CD4-positive, alpha-beta T cell (primary cell): Measurements from ENCODE around the gene TCEA3. TPM values are rescaled to one million over a fixed set of nuclear protein-coding genes. Genes with fewer than 3 reads are reported as not detected.

Experiments used
- ATAC-seq: fragments of 200-7000 bp; cut with Tn5 transposase; one replicate; pipeline ENCODE4 v1.10.0; 2022; ENCODE audit warnings: mild to moderate bottlenecking; ENCODE audit not compliant: poor library complexity
- CTCF ChIA-PET: fragments of 350-600 bp; sonication (Branson Sonifier 250); formaldehyde crosslinking; loops from one replicate; lab custom pipeline; 2021; ENCODE audit warnings: antibody characterized with exemption, inconsistent platforms; lab: Charles Lee
- POLR2A ChIA-PET: fragments of 350-600 bp; sonication (Branson Sonifier 250); formaldehyde crosslinking; loops from one replicate; lab custom pipeline; 2021; ENCODE audit warnings: antibody characterized with exemption, inconsistent platforms; lab: Charles Lee
- DNase-seq, 14 experiments: peaks; one replicate each; pipeline ENCODE4 v3.0.0-alpha.2; 2013 to 2020; ENCODE audit warnings: mixed read lengths in 2 of 14
- H3K27ac ChIP-seq, 2 donors: one replicate each; pipeline versions ENCODE4 v1.5.1 to v1.7.0; 2013; ENCODE audit warnings: low read length in 2 of 2, low read depth in 1 of 2, mild to moderate bottlenecking in 1 of 2
- H3K27me3 ChIP-seq, 2 experiments: 1 replicate in 1 of 2; 2 replicates in 1 of 2; pipeline versions ENCODE4 v1.6.1 to v1.7.0; 2013; ENCODE audit warnings: low read length in 2 of 2, control low read depth in 1 of 2, mild to moderate bottlenecking in 1 of 2, moderate library complexity in 1 of 2; ENCODE audit not compliant: insufficient read depth in 2 of 2, control insufficient read depth in 1 of 2
- H3K36me3 ChIP-seq: one replicate; pipeline ENCODE4 v1.6.1; 2013; ENCODE audit warnings: low read length, control low read depth; ENCODE audit not compliant: insufficient read depth
- H3K4me1 ChIP-seq: one replicate; pipeline ENCODE4 v1.6.1; 2013; ENCODE audit warnings: low read length, control low read depth; ENCODE audit not compliant: insufficient read depth
- H3K4me3 ChIP-seq: one replicate; pipeline ENCODE4 v1.5.1; 2013; ENCODE audit warnings: mild to moderate bottlenecking, low read length, moderate library complexity
- H3K9me3 ChIP-seq, 2 experiments: 1 replicate in 1 of 2; 2 replicates in 1 of 2; pipeline versions ENCODE4 v1.6.1 to v1.7.0; 2013; ENCODE audit warnings: low read length in 2 of 2, mild to moderate bottlenecking in 2 of 2, control low read depth in 1 of 2, moderate library complexity in 1 of 2; ENCODE audit not compliant: control insufficient read depth in 1 of 2, insufficient read depth in 1 of 2
- H3K27ac Mint-ChIP-seq: one replicate; pipeline ENCODE4 v1.8.0; 2020; ENCODE audit warnings: mixed read lengths
- H3K27me3 Mint-ChIP-seq: one replicate; pipeline ENCODE4 v1.8.0; 2021; ENCODE audit warnings: mixed read lengths
- H3K36me3 Mint-ChIP-seq: one replicate; pipeline ENCODE4 v1.8.0; 2021; ENCODE audit warnings: low read depth, mixed read lengths
- H3K4me1 Mint-ChIP-seq: one replicate; pipeline ENCODE4 v1.8.0; 2021; ENCODE audit warnings: low read depth, mixed read lengths
- H3K4me3 Mint-ChIP-seq: one replicate; pipeline ENCODE4 v1.8.0; 2020; ENCODE audit warnings: mild to moderate bottlenecking, mixed read lengths
- H3K9me3 Mint-ChIP-seq: one replicate; pipeline ENCODE4 v1.8.0; 2020; ENCODE audit warnings: mixed read lengths
- intact Hi-C, 2 experiments: fragments of 100-400 bp; cut with DNase I in 1 of 2; cut with micrococcal nuclease in 1 of 2; formaldehyde crosslinking; loops; one replicate each; pipeline versions ENCODE4 v1.15.1 to v1.9.0; 2023 to 2025; cut with DNase I, micrococcal nuclease
- total RNA-seq, 174 experiments: library from RNA in 2 of 174; stranded (reverse) in 2 of 174; gene quantifications; one replicate each; pipeline ENCODE4 v1.2.3 and lab custom pipeline; 2021 to 2026
- TF ChIP-seq, protein P1 (sequence below): fragments of 200-600 bp; IDR thresholded peaks from one replicate; pipeline ENCODE4 v1.8.0; 2022; ENCODE audit warnings: antibody characterized with exemption, mild to moderate bottlenecking

The TCEA3 gene
- total RNA-seq, 2 experiments from 2014 or later: 33.1 to 34.6 TPM

DNA sequence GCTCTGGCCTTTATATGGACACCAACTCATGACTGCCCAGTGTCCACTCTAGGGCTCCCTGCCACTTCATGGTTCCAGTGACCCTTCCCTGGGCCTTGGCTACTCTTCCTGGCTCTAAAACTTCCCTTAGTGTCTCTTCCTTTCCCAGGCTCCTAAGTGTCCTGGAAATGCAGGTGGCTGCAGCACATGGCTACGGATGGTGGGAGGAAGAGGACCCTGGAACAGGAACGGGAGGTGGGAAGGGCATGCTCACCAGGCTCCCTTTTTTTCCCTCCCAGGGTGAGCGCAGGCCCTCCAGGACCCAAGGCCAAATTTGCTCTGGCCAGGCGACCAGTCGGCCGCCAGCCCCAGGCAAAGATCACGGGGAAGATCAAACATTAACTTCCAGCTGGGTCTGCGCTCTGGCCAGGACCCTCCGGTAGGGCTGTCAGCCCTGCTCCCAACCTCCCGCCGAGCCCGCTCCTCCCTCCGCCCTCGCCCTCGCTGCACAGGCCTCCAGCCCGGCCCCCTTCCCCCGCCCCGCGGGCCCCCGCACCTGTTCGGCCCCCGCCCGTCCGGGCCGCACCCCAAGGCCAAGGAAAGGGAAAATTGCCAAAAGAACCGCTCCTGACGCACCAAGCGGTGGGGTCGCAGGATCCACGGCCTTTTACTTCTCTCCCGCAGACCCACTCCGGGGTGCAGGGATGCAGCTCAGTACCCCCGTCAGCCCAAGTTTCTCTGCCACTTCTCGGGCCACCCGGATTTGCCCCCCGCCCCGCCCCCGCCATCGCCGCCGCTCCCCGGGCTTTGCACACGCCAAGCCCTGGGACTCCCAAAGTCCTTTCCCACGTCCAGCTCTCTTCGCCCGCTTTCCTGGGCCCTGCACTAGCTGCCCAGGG lies 894 bp downstream of the TCEA3 start:
- no peaks in the 10 kb centered on the region for H3K36me3 Mint-ChIP-seq
- peak overlapping the region; percentile 86 for H3K4me3 Mint-ChIP-seq
- DNase-seq: peak in 8 of 14 experiments; percentile 8 to 40 (median 24)
- no peaks in the 10 kb centered on the region for H3K9me3 Mint-ChIP-seq
- Histone ChIP-seq H3K36me3 (no peaks in the 10 kb centered on the region), H3K4me3 (peak overlapping the region; percentile 63), H3K27ac (peak overlapping the region in 1 of 2 donors; percentile 5), H3K4me1 (peaks cover 37% of the 10 kb centered on the region), H3K9me3 (peaks cover 0 to 4% of the 10 kb centered on the region in 2 experiments), H3K27me3 (peaks cover 0 to 7% of the 10 kb centered on the region in 2 experiments)
- H3K4me1 Mint-ChIP-seq: peaks cover 30% of the 10 kb centered on the region
- peak; percentile 12 for ATAC-seq
- ChIA-PET CTCF (no interaction called here), POLR2A (interaction anchor here (0.6 to 5.4 kb wide), 10 partner anchors 10 to 406 kb away, joined by 3 to 33 read pairs (median 4); partner anchors contain the start of genes ASAP3, E2F2 and HNRNPR)
- TF ChIP-seq, protein P1, sequence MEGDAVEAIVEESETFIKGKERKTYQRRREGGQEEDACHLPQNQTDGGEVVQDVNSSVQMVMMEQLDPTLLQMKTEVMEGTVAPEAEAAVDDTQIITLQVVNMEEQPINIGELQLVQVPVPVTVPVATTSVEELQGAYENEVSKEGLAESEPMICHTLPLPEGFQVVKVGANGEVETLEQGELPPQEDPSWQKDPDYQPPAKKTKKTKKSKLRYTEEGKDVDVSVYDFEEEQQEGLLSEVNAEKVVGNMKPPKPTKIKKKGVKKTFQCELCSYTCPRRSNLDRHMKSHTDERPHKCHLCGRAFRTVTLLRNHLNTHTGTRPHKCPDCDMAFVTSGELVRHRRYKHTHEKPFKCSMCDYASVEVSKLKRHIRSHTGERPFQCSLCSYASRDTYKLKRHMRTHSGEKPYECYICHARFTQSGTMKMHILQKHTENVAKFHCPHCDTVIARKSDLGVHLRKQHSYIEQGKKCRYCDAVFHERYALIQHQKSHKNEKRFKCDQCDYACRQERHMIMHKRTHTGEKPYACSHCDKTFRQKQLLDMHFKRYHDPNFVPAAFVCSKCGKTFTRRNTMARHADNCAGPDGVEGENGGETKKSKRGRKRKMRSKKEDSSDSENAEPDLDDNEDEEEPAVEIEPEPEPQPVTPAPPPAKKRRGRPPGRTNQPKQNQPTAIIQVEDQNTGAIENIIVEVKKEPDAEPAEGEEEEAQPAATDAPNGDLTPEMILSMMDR: no peak
- H3K27me3 Mint-ChIP-seq: no peaks in the 10 kb centered on the region
- peak overlapping the region; percentile 78 for H3K27ac Mint-ChIP-seq
- intact Hi-C loops: loop anchor here (5.0 to 10.0 kb wide), 2 partner anchors 61 to 109 kb away; partner anchors contain the start of genes ASAP3 (in 1 of the 2) and E2F2 (in 1 of the 2)

DNA sequence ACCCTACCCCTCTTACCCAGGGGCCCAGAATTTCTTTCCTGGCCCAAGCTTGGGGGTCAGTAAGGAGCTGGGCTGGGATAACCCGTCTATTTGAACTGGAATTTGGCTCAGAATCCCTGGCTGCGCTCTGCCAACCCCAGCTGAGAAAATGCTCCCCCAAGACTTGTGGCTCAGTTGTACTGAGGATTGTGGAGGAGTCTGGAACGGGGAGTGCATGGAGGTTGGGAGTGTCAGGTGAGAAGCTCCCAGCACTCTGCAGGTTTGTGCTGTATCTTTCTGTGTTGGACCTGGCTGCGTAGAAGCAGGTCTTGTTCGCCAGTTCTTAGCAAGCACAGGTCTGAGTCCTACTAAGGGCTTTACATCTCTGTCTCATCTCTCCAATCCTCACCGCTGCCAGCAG lies 1.6 kb downstream of the TCEA3 start:
- intact Hi-C loops: loop anchor here (5.0 to 10.0 kb wide), 2 partner anchors 62 to 109 kb away; partner anchors contain the start of genes ASAP3 (in 1 of the 2) and E2F2 (in 1 of the 2)
- CTCF ChIA-PET: interaction anchor here (1.5 kb wide), 1 partner anchor 74 kb away, joined by 5 read pairs; no protein-coding TSS in a partner anchor
- no peaks in the 10 kb centered on the region for H3K9me3 Mint-ChIP-seq
- ATAC-seq (peak; percentile 28), DNase-seq (peak in 4 of 14 experiments; percentile 6 to 34 (median 18))
- H3K9me3 ChIP-seq: peaks cover 0 to 4% of the 10 kb centered on the region in 2 experiments
- H3K4me3 Mint-ChIP-seq: peak overlapping the region; percentile 86
- no peaks in the 10 kb centered on the region for H3K36me3 ChIP-seq
- H3K36me3 Mint-ChIP-seq: no peaks in the 10 kb centered on the region
- POLR2A ChIA-PET: interaction anchor here (0.6 to 5.4 kb wide), 14 partner anchors 10 to 214 kb away, joined by 3 to 33 read pairs (median 5); partner anchors contain the start of genes ASAP3 and HNRNPR
- TF ChIP-seq, protein P1: no peak
- H3K4me1 Mint-ChIP-seq: peaks cover 30% of the 10 kb centered on the region
- peak overlapping the region; percentile 19 for H3K4me3 ChIP-seq
- H3K4me1 ChIP-seq: peaks cover 37% of the 10 kb centered on the region
- peak overlapping the region; percentile 5 to 16 for H3K27ac ChIP-seq
- H3K27me3 Mint-ChIP-seq: no peaks in the 10 kb centered on the region
- H3K27me3 ChIP-seq: peaks cover 0 to 7% of the 10 kb centered on the region in 2 experiments
- H3K27ac Mint-ChIP-seq: peak overlapping the region; percentile 78

DNA sequence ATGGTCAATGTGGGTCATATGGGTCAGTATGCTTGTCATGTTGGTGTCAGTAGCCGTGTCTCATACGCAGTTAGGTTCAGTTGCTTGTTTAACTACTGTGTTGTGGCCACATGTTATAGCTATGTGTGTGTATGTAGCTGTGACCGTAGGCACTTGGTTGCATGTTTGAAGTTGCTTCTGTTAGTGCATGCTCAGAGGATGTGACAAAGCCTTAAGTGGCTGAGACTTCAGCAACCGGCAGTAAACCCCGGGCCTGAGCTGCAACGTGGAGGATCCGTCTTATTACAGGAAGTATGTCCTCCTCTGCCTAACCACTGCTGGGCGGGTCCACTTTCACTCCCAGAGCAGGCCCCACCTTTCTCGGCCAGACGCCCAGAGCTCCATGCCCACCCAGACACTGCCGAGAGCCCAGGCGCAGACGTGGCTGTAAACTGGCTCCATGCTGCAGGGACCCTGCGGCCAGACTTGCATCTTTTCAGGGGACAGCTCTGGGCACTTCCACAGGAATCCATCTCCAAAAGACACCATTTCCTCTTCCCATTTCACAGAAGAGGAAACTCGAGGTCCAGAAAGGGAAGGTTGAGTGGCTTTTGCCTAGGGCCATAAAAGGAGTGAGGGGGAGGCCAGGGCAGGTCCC lies 2.2 kb downstream of the TCEA3 start:
- H3K27ac Mint-ChIP-seq: peak overlapping the region; percentile 78
- Histone ChIP-seq H3K9me3 (peaks cover 0 to 4% of the 10 kb centered on the region in 2 experiments), H3K36me3 (peaks cover 1% of the 10 kb centered on the region), H3K27me3 (peaks cover 0 to 7% of the 10 kb centered on the region in 2 experiments), H3K27ac (peak overlapping the region; percentile 10 to 16), H3K4me1 (peaks cover 37% of the 10 kb centered on the region), H3K4me3 (peak overlapping the region; percentile 19)
- CTCF ChIA-PET: interaction anchor here (1.0 to 1.5 kb wide), 2 partner anchors 21 to 75 kb away, joined by 3 to 5 read pairs; no protein-coding TSS in a partner anchor
- H3K36me3 Mint-ChIP-seq: peaks cover 2% of the 10 kb centered on the region
- H3K4me1 Mint-ChIP-seq: peaks cover 30% of the 10 kb centered on the region
- peak overlapping the region; percentile 86 for H3K4me3 Mint-ChIP-seq
- POLR2A ChIA-PET: interaction anchor here (0.6 to 5.4 kb wide), 15 partner anchors 11 to 215 kb away, joined by 3 to 33 read pairs (median 5); partner anchors contain the start of genes ASAP3 and HNRNPR
- H3K27me3 Mint-ChIP-seq: no peaks in the 10 kb centered on the region
- H3K9me3 Mint-ChIP-seq: no peaks in the 10 kb centered on the region
- DNase-seq (peak in 13 of 14 experiments; percentile 14 to 80 (median 55)), ATAC-seq (peak; percentile 76)
- intact Hi-C loops: loop anchor here (5.0 to 10.0 kb wide), 2 partner anchors 62 to 110 kb away; partner anchors contain the start of genes ASAP3 (in 1 of the 2) and E2F2 (in 1 of the 2)
- TF ChIP-seq, protein P1: no peak
